GM23338 (cell line): ENCODE results near the gene AMIGO1. TPM values are rescaled to one million over a fixed set of nuclear protein-coding genes. Genes with fewer than 3 reads are reported as not detected.

ENCODE experiments used
- ATAC-seq: fragments of 200-7000 bp; cut with Tn5 transposase; 3 replicates; pipeline ENCODE4 v1.9.1; 2020
- DNase-seq: peaks from one replicate; pipeline ENCODE4 v3.0.0-alpha.2; 2015; ENCODE audit warnings: low spot score
- H2AFZ ChIP-seq: fragments of 200-600 bp; sonication (generic); 2 replicates; pipeline ENCODE4 v1.8.0; 2016; ENCODE audit warnings: antibody characterized with exemption, mild to moderate bottlenecking, moderate library complexity
- H3F3A ChIP-seq: fragments of 200-600 bp; sonication (generic); replicated peaks from 2 replicates; pipeline ENCODE4 v1.8.0; 2017; ENCODE audit warnings: antibody characterized with exemption, mixed run types, low read depth
- H3K27ac ChIP-seq: fragments of 200-600 bp; sonication (generic); 2 replicates; pipeline ENCODE4 v1.6.1; 2016; ENCODE audit warnings: low read depth
- H3K27me3 ChIP-seq: fragments of 200-600 bp; sonication (generic); 2 replicates; pipeline ENCODE4 v1.8.0; 2016; ENCODE audit warnings: mild to moderate bottlenecking, mixed run types, moderate library complexity; ENCODE audit not compliant: insufficient read depth
- H3K36me3 ChIP-seq: fragments of 200-600 bp; sonication (generic); 2 replicates; pipeline ENCODE4 v1.8.0; 2016; ENCODE audit warnings: mild to moderate bottlenecking; ENCODE audit not compliant: insufficient read depth
- H3K4me1 ChIP-seq: fragments of 200-600 bp; sonication (generic); 2 replicates; pipeline ENCODE4 v1.8.0; 2016; ENCODE audit warnings: mild to moderate bottlenecking, moderate library complexity; ENCODE audit not compliant: insufficient read depth
- H3K4me2 ChIP-seq: fragments of 200-600 bp; sonication (generic); 2 replicates; pipeline ENCODE4 v1.7.1; 2017; ENCODE audit warnings: mixed run types
- H3K4me3 ChIP-seq: fragments of 200-600 bp; sonication (generic); 2 replicates; pipeline ENCODE4 v1.6.1; 2016; ENCODE audit warnings: mixed run types
- H3K79me2 ChIP-seq: fragments of 200-600 bp; sonication (generic); replicated peaks from 2 replicates; pipeline ENCODE4 v1.8.0; 2017; ENCODE audit warnings: mild to moderate bottlenecking; ENCODE audit not compliant: insufficient read depth
- H3K9me2 ChIP-seq: fragments of 200-600 bp; sonication (generic); 2 replicates; pipeline ENCODE4 v1.8.0; 2017; ENCODE audit not compliant: insufficient read depth
- H4K20me1 ChIP-seq: fragments of 200-600 bp; sonication (generic); replicated peaks from 2 replicates; pipeline ENCODE4 v1.8.0; 2017; ENCODE audit warnings: mild to moderate bottlenecking; ENCODE audit not compliant: insufficient read depth
- H3K27ac Mint-ChIP-seq: 2 replicates; pipeline ENCODE4 v1.8.0; 2020; ENCODE audit warnings: inconsistent platforms, mild to moderate bottlenecking, moderate library complexity, mixed read lengths
- H3K27me3 Mint-ChIP-seq: 3 replicates; pipeline ENCODE4 v1.8.0; 2022; ENCODE audit warnings: low read depth, mild to moderate bottlenecking, moderate library complexity, mixed read lengths, inconsistent platforms; ENCODE audit not compliant: insufficient read depth, poor library complexity
- H3K36me3 Mint-ChIP-seq: 3 replicates; pipeline ENCODE4 v1.8.0; 2021; ENCODE audit warnings: low read depth, mild to moderate bottlenecking, inconsistent platforms, moderate library complexity, mixed read lengths
- H3K4me1 Mint-ChIP-seq: 3 replicates; pipeline ENCODE4 v1.8.0; 2020; ENCODE audit warnings: mild to moderate bottlenecking, inconsistent platforms, mixed read lengths
- H3K4me3 Mint-ChIP-seq: 3 replicates; pipeline ENCODE4 v1.8.0; 2021; ENCODE audit warnings: moderate library complexity, mild to moderate bottlenecking, inconsistent platforms, mixed read lengths
- H3K9me3 Mint-ChIP-seq: 3 replicates; pipeline ENCODE4 v1.8.0; 2020; ENCODE audit warnings: moderate library complexity, mild to moderate bottlenecking, inconsistent platforms, mixed read lengths
- polyA plus RNA-seq: library from polyadenylated mRNA; unstranded; fragments of >200 nt; fragmentation: Nextera tagmentation; extraction: Ambion mirVana; gene quantifications from 2 replicates; pipeline ENCODE4 v1.2.1, GENCODE V29; 2016
- total RNA-seq: library from RNA; depleted of rRNA; stranded (reverse); fragments of >200 nt; shearing (Covaris generic); gene quantifications from 2 replicates; pipeline ENCODE4 v1.2.3, GENCODE V29; 2014
- TF ChIP-seq, protein P1 (sequence below): fragments of 250-450 bp; sonication (Bioruptor Pico); IDR thresholded peaks from 2 replicates; pipeline ENCODE4 v1.5.0; 2020; ENCODE audit warnings: mild to moderate bottlenecking, moderate library complexity
- TF ChIP-seq, protein P2 (sequence below), 2 experiments: fragments of 200-600 bp in 1 of 2; sonication (generic) in 1 of 2; conservative IDR thresholded peaks; 2 replicates each; pipeline versions ENCODE4 v1.5.1 to v1.6.1; 2016 to 2017; ENCODE audit warnings: antibody characterized with exemption in 2 of 2, low read depth in 2 of 2, mild to moderate bottlenecking in 2 of 2, moderate library complexity in 1 of 2

The AMIGO1 gene
- total and polyA plus RNA-seq, 2 experiments from 2014 or later = 0.53 to 3.8 TPM

GRCh38 chr1:109482791-109483671, 26.5 kb downstream of the AMIGO1 start:
- Mint-ChIP-seq H3K9me3 (no peaks in the 10 kb centered on the region; the same call in 2 of the 3 replicates), H3K36me3 (peaks cover 15% of the 10 kb centered on the region; the same call in 2 of the 3 replicates), H3K27me3 (peaks cover 13% of the 10 kb centered on the region), H3K4me1 (peaks cover 27% of the 10 kb centered on the region), H3K27ac (peak overlapping the region; percentile 86), H3K4me3 (peak overlapping the region; percentile 85)
- DNase-seq (peak; percentile 77), ATAC-seq (peak; percentile 77)
- peak overlapping the region; percentile 96 for H3K4me3 ChIP-seq
- H3K36me3 ChIP-seq = no peaks in the 10 kb centered on the region
- H3K79me2 ChIP-seq = no peaks in the 10 kb centered on the region
- peaks cover 15% of the 10 kb centered on the region for H3K4me1 ChIP-seq
- H3K4me2 ChIP-seq = peak overlapping the region; percentile 93
- H3K9me2 ChIP-seq = no peaks in the 10 kb centered on the region
- H4K20me1 ChIP-seq = no peaks in the 10 kb centered on the region
- TF ChIP-seq, protein P1, sequence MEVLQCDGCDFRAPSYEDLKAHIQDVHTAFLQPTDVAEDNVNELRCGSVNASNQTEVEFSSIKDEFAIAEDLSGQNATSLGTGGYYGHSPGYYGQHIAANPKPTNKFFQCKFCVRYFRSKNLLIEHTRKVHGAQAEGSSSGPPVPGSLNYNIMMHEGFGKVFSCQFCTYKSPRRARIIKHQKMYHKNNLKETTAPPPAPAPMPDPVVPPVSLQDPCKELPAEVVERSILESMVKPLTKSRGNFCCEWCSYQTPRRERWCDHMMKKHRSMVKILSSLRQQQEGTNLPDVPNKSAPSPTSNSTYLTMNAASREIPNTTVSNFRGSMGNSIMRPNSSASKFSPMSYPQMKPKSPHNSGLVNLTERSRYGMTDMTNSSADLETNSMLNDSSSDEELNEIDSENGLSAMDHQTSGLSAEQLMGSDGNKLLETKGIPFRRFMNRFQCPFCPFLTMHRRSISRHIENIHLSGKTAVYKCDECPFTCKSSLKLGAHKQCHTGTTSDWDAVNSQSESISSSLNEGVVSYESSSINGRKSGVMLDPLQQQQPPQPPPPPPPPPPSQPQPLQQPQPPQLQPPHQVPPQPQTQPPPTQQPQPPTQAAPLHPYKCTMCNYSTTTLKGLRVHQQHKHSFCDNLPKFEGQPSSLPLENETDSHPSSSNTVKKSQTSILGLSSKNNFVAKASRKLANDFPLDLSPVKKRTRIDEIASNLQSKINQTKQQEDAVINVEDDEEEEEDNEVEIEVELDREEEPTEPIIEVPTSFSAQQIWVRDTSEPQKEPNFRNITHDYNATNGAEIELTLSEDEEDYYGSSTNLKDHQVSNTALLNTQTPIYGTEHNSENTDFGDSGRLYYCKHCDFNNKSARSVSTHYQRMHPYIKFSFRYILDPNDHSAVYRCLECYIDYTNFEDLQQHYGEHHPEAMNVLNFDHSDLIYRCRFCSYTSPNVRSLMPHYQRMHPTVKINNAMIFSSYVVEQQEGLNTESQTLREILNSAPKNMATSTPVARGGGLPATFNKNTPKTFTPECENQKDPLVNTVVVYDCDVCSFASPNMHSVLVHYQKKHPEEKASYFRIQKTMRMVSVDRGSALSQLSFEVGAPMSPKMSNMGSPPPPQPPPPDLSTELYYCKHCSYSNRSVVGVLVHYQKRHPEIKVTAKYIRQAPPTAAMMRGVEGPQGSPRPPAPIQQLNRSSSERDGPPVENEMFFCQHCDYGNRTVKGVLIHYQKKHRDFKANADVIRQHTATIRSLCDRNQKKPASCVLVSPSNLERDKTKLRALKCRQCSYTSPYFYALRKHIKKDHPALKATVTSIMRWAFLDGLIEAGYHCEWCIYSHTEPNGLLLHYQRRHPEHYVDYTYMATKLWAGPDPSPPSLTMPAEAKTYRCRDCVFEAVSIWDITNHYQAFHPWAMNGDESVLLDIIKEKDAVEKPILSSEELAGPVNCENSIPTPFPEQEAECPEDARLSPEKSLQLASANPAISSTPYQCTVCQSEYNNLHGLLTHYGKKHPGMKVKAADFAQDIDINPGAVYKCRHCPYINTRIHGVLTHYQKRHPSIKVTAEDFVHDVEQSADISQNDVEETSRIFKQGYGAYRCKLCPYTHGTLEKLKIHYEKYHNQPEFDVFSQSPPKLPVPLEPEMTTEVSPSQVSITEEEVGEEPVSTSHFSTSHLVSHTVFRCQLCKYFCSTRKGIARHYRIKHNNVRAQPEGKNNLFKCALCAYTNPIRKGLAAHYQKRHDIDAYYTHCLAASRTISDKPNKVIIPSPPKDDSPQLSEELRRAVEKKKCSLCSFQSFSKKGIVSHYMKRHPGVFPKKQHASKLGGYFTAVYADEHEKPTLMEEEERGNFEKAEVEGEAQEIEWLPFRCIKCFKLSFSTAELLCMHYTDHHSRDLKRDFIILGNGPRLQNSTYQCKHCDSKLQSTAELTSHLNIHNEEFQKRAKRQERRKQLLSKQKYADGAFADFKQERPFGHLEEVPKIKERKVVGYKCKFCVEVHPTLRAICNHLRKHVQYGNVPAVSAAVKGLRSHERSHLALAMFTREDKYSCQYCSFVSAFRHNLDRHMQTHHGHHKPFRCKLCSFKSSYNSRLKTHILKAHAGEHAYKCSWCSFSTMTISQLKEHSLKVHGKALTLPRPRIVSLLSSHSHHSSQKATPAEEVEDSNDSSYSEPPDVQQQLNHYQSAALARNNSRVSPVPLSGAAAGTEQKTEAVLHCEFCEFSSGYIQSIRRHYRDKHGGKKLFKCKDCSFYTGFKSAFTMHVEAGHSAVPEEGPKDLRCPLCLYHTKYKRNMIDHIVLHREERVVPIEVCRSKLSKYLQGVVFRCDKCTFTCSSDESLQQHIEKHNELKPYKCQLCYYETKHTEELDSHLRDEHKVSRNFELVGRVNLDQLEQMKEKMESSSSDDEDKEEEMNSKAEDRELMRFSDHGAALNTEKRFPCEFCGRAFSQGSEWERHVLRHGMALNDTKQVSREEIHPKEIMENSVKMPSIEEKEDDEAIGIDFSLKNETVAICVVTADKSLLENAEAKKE (CRISPR knock-in tag) = no peak
- TF ChIP-seq, protein P2, sequence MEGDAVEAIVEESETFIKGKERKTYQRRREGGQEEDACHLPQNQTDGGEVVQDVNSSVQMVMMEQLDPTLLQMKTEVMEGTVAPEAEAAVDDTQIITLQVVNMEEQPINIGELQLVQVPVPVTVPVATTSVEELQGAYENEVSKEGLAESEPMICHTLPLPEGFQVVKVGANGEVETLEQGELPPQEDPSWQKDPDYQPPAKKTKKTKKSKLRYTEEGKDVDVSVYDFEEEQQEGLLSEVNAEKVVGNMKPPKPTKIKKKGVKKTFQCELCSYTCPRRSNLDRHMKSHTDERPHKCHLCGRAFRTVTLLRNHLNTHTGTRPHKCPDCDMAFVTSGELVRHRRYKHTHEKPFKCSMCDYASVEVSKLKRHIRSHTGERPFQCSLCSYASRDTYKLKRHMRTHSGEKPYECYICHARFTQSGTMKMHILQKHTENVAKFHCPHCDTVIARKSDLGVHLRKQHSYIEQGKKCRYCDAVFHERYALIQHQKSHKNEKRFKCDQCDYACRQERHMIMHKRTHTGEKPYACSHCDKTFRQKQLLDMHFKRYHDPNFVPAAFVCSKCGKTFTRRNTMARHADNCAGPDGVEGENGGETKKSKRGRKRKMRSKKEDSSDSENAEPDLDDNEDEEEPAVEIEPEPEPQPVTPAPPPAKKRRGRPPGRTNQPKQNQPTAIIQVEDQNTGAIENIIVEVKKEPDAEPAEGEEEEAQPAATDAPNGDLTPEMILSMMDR (conservative IDR thresholded peaks at IDR 0.05; ENCODE audit: low read depth in 2 of 2) = peak; percentile 41 to 44
- H3K27ac ChIP-seq = no peak overlapping the region
- peaks cover 8% of the 10 kb centered on the region; the same call in 1 of the 2 replicates for H3F3A ChIP-seq
- peaks cover 10% of the 10 kb centered on the region; the same call in 1 of the 2 replicates for H3K27me3 ChIP-seq
- peak overlapping the region; percentile 99 for H2AFZ ChIP-seq
